Endothelial cell of hepatic sinusoid (primary cell): ENCODE data around the gene ARHGEF40.

Source experiments
- in situ Hi-C: cut with HindIII; loops from 2 replicates; pipeline ENCODE4 v1.10.0; 2017; ENCODE audit warnings: low sequenced_read_pairs

The ARHGEF40 gene

GRCh38 chr14:21058903-21059302 lies 11.2 kb upstream of the ARHGEF40 start:
- in situ Hi-C loops: no loop called here

DNA sequence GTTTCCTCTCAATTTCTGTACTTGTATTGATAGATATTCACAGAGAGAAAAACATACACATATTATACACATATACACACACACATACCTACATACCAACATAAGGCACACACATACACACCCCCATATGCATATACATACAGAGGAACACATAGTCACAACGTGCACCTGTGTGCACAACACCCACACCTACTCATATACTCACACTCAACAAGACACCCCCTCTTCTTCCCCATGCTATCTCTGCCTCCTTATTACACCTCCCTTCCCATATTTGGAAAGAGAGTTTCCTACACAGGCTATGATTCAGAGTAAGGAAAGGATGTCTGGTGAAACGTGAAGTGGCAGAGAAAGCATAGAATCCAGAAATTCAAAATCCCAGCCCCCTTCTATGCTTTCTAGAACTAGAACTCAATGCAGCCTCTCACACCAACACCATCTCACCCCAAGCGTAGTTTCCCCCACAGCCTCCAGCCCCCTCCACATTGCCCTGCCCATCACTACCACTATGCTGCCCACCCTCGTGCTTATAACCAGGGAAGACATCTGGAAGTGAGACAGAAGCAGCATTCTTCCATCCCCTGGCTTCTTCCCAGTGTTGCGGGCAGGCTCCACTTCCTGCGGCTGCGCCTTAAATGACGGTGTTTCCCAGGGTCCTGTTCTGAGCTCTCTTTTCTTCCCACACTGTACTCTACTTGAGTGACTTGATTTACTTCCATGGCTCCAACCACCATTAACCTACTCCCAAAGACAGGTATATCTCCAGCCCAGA lies 10.1 kb upstream of the ARHGEF40 start:
- in situ Hi-C loops: loop anchor here (5.0 kb wide), 1 partner anchor 38 kb away; no protein-coding TSS in a partner anchor

GRCh38 chr14:21060614-21061346 lies 9.3 kb upstream of the ARHGEF40 start:
- in situ Hi-C loops: loop anchor here (5.0 kb wide), 1 partner anchor 38 kb away; no protein-coding TSS in a partner anchor

DNA sequence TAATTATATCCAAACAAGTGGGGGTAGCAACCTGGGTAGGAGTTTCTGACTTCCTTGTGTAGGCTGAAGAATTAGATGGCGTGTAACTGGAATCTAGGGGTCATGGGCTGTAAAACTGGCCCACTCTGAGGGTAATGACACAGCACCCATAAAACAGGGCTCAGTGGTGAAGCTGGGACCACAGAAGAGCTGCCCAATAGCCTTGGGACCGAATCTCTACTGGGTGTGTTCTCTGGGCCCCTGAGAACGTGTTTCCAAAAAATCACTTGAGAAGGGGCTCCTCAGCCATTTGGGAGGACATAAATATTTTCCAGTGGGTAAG lies 8.8 kb upstream of the ARHGEF40 start:
- in situ Hi-C loops: loop anchor here (5.0 kb wide), 1 partner anchor 39 kb away; no protein-coding TSS in a partner anchor

DNA sequence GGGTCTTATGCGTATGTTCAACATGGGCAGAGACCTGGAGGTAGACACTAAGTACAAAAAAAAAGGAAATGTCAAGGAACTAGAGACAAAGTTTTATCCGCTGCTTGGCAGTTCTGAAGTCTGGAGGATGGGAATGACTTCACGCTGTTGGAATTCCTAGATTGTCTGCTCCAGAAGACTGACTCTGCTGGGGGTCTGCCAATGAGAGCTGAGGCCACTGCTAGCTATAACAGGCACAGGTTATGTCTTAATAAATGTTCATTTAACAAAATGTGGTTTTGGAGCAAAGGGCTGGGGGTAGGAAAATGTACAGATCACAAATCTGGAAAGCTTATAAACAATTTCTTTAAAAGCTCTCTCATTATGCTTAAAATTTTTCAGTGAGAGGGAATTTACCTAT lies 6.6 kb upstream of the ARHGEF40 start:
- in situ Hi-C loops: loop anchor here (5.0 kb wide), 1 partner anchor 41 kb away; no protein-coding TSS in a partner anchor

DNA sequence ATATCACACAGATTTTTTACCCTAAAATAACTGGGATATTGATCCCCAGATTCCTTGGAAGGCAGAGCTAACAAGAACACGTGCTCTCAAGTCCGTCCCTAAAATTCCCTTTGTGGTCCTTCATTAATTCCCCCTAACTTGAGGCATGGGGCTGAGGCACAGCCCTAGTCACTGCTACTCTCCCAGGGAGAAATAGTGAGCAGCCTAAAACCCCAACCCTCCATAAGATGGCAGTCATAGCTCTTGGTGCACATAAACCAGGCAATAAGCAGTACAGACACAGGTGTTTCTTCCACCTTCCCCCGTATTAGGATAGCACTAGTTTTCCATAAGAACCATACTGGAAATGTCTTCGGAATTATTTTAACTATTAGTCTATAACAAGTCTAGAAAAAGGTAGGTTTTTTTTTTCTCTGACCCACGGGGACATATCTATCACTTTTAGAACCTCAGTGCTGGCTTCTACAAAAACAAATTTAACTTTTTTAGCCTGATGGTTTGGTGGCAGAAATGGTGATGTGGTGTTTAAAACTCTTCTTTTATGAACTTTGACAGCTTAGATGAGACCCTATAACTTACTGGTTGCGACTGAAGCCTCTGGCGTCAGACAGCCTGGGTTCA lies 3.1 kb upstream of the ARHGEF40 start:
- in situ Hi-C loops: no loop called here

DNA sequence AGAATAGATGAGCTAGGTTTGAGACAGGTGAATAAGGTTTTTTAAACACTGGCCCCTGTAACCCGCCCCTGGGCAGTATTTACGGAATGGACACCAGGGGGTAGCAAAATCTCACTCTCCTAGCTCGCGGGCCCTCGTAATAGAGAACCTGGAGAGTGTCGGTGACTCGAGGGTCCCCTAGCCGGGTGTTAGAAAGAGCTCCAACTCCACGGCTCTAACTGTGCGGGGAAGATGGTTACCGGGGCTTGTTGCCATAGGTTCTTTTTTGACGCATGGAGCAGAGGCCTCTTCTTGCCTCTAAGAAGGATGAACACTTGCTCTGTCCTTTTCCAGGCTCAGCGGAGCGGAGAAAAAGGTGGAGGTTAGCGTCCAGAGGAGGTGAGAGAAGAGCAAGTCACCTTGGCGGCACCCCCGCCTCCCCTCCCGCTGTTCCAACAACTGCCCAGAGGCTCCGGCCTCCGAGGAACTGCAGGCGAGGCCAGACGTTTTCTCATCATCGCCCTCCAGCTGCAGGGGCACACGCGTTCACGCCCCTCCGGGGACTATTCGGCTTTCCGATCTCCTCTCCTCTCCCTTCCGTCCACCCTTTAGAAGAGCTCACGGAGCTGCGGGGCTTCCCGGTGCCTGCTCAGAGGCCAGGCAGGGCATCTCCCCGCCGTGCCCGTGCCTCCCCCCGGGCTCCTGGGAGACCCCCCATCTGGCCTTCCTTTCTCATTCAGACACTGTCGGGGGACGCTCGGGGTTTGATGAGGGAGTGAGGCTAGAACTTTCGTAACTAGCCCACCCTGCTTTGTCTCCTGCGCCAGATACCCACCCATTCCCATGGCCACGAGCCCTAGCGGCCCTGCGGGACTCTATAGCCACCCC lies 1.4 kb upstream of the ARHGEF40 start:
- in situ Hi-C loops: no loop called here

DNA sequence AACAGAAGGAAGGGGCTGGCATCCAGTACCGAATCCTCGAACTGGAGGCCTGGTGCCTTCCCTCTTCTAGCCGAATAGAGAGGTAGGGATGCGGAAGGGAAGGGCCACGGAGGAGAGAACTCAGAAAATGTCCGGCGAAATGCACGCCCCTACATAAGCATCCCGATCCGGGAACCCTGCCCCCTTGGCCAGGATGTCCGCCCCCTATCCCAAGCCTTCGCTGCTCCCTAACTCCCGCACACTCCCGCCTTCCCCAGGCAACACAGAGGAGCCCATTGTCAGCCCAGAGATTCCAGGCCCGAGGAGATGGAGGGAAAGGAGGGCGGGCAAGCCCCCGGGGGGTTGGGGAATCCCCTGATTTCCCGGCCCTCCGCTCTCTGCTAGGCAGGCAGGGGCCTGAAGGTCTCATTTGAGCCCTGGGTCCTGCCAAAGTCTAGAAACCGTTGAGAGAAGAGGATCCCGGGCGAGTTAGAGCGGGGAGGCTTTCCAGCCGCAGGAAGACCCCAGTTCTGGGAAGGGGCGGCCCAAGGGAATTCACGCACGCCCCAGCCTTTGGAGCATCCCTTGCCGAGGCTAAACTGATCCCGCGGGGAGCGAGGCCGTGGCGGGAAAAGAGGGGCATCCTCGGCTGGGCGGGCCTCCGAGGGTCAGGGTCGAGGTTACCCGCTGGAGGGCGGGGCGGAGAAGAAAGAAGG lies 569 bp upstream of the ARHGEF40 start:
- in situ Hi-C loops: no loop called here

GRCh38 chr14:21070610-21071224 lies 613 bp downstream of the ARHGEF40 start:
- in situ Hi-C loops: no loop called here

DNA sequence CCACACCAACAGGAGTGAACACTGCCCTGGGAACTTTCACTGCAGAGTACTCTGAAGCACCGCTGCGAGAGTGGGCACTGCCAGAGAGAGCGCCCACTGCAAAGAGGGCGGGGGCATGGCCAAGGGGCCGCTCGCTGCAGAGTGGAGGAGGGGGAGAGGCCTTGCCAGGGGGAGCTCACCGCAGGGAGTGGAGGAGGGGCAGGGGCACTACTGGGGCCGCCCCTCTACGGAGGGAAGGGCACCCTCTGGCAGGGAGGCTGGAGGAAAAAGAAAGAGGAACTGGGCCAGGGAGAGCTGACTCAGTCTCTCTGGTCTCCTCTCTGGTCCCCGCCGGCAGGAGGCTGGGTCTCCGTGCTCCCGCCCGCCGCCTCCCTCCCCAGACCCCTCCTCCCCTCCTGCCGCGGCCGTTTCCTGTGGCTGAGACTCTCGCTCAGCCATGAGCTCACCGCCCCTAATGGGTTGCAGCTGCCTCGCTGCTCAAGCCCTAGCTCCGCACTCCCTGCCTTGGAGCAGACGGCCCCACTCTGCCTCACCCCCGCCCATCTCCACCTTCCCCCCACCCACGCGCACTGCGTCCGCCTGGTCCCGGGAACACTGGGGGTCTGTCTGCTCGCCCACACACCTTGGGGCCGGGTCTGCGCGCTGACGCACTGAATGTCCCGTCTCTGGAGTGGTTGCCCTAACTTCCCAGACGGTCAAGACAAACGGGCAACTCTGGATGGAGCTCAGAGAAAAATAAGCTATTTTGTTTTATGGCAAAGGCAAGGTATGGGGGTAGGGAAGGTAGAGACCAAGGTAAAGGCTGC lies 1.3 kb downstream of the ARHGEF40 start:
- in situ Hi-C loops: no loop called here

- in situ Hi-C loops: no loop called here
Observed at GRCh38 chr14:21072031-21072473, 1.9 kb downstream of the ARHGEF40 start.

DNA sequence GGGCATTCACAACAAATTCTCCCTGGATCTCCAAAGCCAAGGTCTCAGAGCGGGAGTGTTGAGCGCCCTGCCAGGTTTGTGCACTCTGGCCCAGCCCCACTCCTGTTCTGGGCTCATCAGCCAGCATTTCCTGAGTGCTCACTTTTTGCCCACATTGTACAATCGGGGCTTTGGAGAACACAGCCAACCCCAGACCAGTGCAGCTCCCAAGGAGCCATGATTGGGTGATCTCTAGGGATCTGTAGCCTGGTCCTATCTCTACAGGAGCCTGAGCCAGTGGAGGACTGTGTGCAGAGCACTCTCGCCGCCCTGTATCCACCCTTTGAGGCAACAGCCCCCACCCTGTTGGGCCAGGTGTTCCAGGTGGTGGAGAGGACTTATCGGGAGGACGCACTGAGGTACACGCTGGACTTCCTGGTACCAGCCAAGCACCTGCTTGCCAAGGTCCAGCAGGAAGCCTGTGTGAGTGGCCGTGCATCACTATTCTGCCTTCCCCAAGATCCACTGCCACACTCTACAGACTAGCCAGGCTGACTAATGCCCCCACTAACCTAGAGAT lies 2.8 kb downstream of the ARHGEF40 start:
- in situ Hi-C loops: no loop called here

DNA sequence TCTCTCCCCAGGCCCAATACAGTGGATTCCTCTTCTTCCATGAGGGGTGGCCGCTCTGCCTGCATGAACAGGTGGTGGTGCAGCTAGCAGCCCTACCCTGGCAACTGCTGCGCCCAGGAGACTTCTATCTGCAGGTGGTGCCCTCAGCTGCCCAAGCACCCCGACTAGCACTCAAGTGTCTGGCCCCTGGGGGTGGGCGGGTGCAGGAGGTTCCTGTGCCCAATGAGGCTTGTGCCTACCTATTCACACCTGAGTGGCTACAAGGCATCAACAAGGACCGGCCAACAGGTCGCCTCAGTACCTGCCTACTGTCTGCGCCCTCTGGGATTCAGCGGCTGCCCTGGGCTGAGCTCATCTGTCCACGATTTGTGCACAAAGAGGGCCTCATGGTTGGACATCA lies 3.8 kb downstream of the ARHGEF40 start:
- in situ Hi-C loops: no loop called here

GRCh38 chr14:21074398-21075272 lies 4.5 kb downstream of the ARHGEF40 start:
- in situ Hi-C loops: no loop called here

GRCh38 chr14:21075719-21076437 lies 5.8 kb downstream of the ARHGEF40 start:
- in situ Hi-C loops: no loop called here

GRCh38 chr14:21077672-21078071 lies 7.6 kb downstream of the ARHGEF40 start:
- in situ Hi-C loops: no loop called here

DNA sequence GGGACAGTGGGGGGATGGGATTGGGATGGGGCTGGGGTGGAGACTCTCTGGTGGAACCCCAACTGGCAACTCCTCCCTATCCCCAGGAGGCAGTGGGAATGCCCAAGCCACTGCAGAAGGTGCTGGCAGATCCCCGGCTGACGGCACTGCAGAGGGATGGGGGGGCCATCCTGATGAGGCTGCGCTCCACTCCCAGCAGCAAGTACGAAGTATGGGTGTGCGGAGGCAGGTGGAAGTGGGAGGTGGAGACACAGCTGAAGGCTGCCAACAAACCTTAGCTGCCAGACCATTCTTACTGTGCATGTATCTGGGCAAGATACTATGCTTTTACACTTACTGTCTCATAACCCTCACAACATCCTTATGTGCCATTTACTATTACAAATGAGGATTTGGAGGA lies 8.2 kb downstream of the ARHGEF40 start:
- in situ Hi-C loops: no loop called here
